ENCODE data around the gene PRAMEF5.
"Not testable (repeated sequence)": the region's sequence is repeated elsewhere in the genome, so short reads cannot be mapped to it uniquely, and the experiment has no call there.

- not testable (repeated sequence) for TF ChIP-seq CTCF, POLR2AphosphoS5, POLR2A, EP300 (IDR thresholded peaks at IDR 0.05)
These were observed 16.4 kb upstream of the PRAMEF5 start for GRCh38 chr1:13237572-13237971.

Measured in gastroesophageal sphincter (tissue), 3 donors.